OCI-LY3 (cell line): ENCODE data around the gene GDPD5.

Experiments used
- EZH2phosphoT487 ChIP-seq: fragments of 200-600 bp; shearing (Covaris generic); IDR thresholded peaks from 2 replicates; pipeline ENCODE4 v1.6.1; 2018; ENCODE audit warnings: antibody characterized with exemption, mixed run types, low read depth
- TF ChIP-seq, protein P1 (sequence below): fragments of 200-600, 300-600 bp; sonication (generic); IDR thresholded peaks from 2 replicates; pipeline ENCODE4 v1.5.1; 2014; ENCODE audit warnings: antibody characterized with exemption, low read length, low read depth

DNA sequence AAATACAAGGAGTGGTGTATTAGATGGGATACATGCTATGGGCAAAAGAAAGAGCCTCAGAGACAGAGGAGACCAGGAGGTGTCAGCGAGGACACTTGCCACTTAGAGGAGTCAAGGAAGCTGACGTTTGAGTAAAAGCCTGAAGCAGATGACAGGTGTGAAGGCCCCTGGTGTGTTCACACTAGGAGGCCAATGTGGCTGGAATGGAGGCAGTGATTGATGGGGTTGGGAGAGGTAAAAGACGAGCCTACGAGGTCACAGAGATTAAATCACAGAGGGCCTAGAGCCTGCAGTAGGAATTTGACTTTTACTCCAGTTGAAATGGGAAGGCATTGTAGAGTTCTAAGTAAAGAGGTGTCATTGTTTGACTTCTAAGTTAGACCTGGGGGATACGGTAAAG is 12.0 kb upstream of the GDPD5 start:
- no peak for TF ChIP-seq EZH2phosphoT487
- TF ChIP-seq, protein P1, sequence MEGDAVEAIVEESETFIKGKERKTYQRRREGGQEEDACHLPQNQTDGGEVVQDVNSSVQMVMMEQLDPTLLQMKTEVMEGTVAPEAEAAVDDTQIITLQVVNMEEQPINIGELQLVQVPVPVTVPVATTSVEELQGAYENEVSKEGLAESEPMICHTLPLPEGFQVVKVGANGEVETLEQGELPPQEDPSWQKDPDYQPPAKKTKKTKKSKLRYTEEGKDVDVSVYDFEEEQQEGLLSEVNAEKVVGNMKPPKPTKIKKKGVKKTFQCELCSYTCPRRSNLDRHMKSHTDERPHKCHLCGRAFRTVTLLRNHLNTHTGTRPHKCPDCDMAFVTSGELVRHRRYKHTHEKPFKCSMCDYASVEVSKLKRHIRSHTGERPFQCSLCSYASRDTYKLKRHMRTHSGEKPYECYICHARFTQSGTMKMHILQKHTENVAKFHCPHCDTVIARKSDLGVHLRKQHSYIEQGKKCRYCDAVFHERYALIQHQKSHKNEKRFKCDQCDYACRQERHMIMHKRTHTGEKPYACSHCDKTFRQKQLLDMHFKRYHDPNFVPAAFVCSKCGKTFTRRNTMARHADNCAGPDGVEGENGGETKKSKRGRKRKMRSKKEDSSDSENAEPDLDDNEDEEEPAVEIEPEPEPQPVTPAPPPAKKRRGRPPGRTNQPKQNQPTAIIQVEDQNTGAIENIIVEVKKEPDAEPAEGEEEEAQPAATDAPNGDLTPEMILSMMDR = no peak
